ENCODE results near the gene EPHX1. TPM values are rescaled to one million over a fixed set of nuclear protein-coding genes. Genes with fewer than 3 reads are reported as not detected.
A peak's percentile ranks its signal among the peaks of the same experiment; 100 is the strongest.

EPHX1 gene
- total RNA-seq, 1 donor from 2014 or later = 231 TPM

GRCh38 chr1:225842788-225843425 is 33.0 kb downstream of the EPHX1 start:
- DNase-seq (ENCODE audit: low spot score) = no peak

- no peak for DNase-seq (ENCODE audit: low spot score)
These were observed 33.5 kb downstream of the EPHX1 start for GRCh38 chr1:225843426-225843795.

- DNase-seq (ENCODE audit: low spot score) = no peak
These were observed 34.5 kb downstream of the EPHX1 start for GRCh38 chr1:225844236-225845061.

- DNase-seq (ENCODE audit: low spot score) = no peak
These were observed 35.2 kb downstream of the EPHX1 start for GRCh38 chr1:225845097-225845496.

GRCh38 chr1:225845571-225846259 is 35.8 kb downstream of the EPHX1 start:
- DNase-seq (ENCODE audit: low spot score) = peak; percentile 67

GRCh38 chr1:225846331-225847310 is 36.7 kb downstream of the EPHX1 start:
- no peak for DNase-seq (ENCODE audit: low spot score)

GRCh38 chr1:225847610-225848009 is 37.7 kb downstream of the EPHX1 start:
- peak; percentile 79 for DNase-seq (ENCODE audit: low spot score)

- no peak for DNase-seq (ENCODE audit: low spot score)
These were observed 38.4 kb downstream of the EPHX1 start for GRCh38 chr1:225848030-225848955.

- no peak for DNase-seq (ENCODE audit: low spot score)
These were observed 40.0 kb downstream of the EPHX1 start for GRCh38 chr1:225849925-225850324.

GRCh38 chr1:225850370-225850769 is 40.4 kb downstream of the EPHX1 start:
- no peak for DNase-seq (ENCODE audit: low spot score)

GRCh38 chr1:225851805-225852204 is 41.9 kb downstream of the EPHX1 start:
- DNase-seq (ENCODE audit: low spot score) = no peak

- DNase-seq (ENCODE audit: low spot score) = no peak
These were observed 42.6 kb downstream of the EPHX1 start for GRCh38 chr1:225852413-225853124.

- no peak for DNase-seq (ENCODE audit: low spot score)
These were observed 43.5 kb downstream of the EPHX1 start for GRCh38 chr1:225853441-225853840.

GRCh38 chr1:225855503-225856300 is 45.8 kb downstream of the EPHX1 start:
- DNase-seq (ENCODE audit: low spot score) = no peak

- no peak for DNase-seq (ENCODE audit: low spot score)
These were observed 47.3 kb downstream of the EPHX1 start for GRCh38 chr1:225857256-225857655.

- DNase-seq (ENCODE audit: low spot score) = no peak
These were observed 49.2 kb downstream of the EPHX1 start for GRCh38 chr1:225859151-225859550.

GRCh38 chr1:225860107-225860506 is 50.2 kb downstream of the EPHX1 start:
- no peak for DNase-seq (ENCODE audit: low spot score)

- no peak for DNase-seq (ENCODE audit: low spot score)
These were observed 51.0 kb downstream of the EPHX1 start for GRCh38 chr1:225860876-225861441.
